ENCODE results near the gene FERMT1. TPM values are rescaled to one million over a fixed set of nuclear protein-coding genes. Genes with fewer than 3 reads are reported as not detected.
"Not testable (repeated sequence)": the region's sequence is repeated elsewhere in the genome, so short reads cannot be mapped to it uniquely, and the experiment has no call there.

Gene FERMT1
- total RNA-seq, 1 donor from 2014 or later, result 1.4 TPM

GRCh38 chr20:6115221-6115895 lies 7.5 kb downstream of the FERMT1 start:
- intact Hi-C loops (cut with DNase I), result no loop called here
- ATAC-seq (no peak), DNase-seq (no peak)
- no peaks in the 10 kb centered on the region for H3K4me1 ChIP-seq
- H3K27me3 ChIP-seq (ENCODE audit: low read depth), result no peaks in the 10 kb centered on the region
- H3K9me3 ChIP-seq, result no peaks in the 10 kb centered on the region
- no peak overlapping the region for H3K27ac ChIP-seq
- no peak overlapping the region for H3K4me3 ChIP-seq
- TF ChIP-seq CTCF (IDR thresholded peaks at IDR 0.05), result no peak
- no peaks in the 10 kb centered on the region for H3K36me3 ChIP-seq

GRCh38 chr20:6114696-6115095 lies 8.1 kb downstream of the FERMT1 start:
- no peak for TF ChIP-seq CTCF (IDR thresholded peaks at IDR 0.05)
- DNase-seq, result no peak
- Histone ChIP-seq H3K9me3 (no peaks in the 10 kb centered on the region), H3K36me3 (no peaks in the 10 kb centered on the region), H3K27ac (no peak overlapping the region), H3K4me1 (no peaks in the 10 kb centered on the region), H3K4me3 (no peak overlapping the region), H3K27me3 (ENCODE audit: low read depth) (no peaks in the 10 kb centered on the region)
- no peak for ATAC-seq
- intact Hi-C loops (cut with DNase I), result no loop called here

GRCh38 chr20:6113951-6114350 lies 8.9 kb downstream of the FERMT1 start:
- Histone ChIP-seq H3K9me3 (no peaks in the 10 kb centered on the region), H3K27me3 (ENCODE audit: low read depth) (no peaks in the 10 kb centered on the region), H3K36me3 (no peaks in the 10 kb centered on the region), H3K27ac (no peak overlapping the region), H3K4me3 (no peak overlapping the region), H3K4me1 (no peaks in the 10 kb centered on the region)
- no peak for DNase-seq
- intact Hi-C loops (cut with DNase I), result no loop called here
- no peak for TF ChIP-seq CTCF (IDR thresholded peaks at IDR 0.05)
- ATAC-seq, result no peak

GRCh38 chr20:6112965-6113364 lies 9.9 kb downstream of the FERMT1 start:
- H3K27ac ChIP-seq; H3K27me3 ChIP-seq (ENCODE audit: low read depth); H3K36me3 ChIP-seq; ATAC-seq; DNase-seq; H3K9me3 ChIP-seq; H3K4me3 ChIP-seq; H3K4me1 ChIP-seq; intact Hi-C loops (cut with DNase I): not testable (repeated sequence)

- no peaks in the 10 kb centered on the region for H3K9me3 ChIP-seq
- ATAC-seq, result no peak
- no peaks in the 10 kb centered on the region for H3K27me3 ChIP-seq (ENCODE audit: low read depth)
- no peak overlapping the region for H3K4me3 ChIP-seq
- no peak for DNase-seq
- no peak for TF ChIP-seq CTCF (IDR thresholded peaks at IDR 0.05)
- no peaks in the 10 kb centered on the region for H3K36me3 ChIP-seq
- intact Hi-C loops (cut with DNase I), result no loop called here
- H3K4me1 ChIP-seq, result no peaks in the 10 kb centered on the region
- no peak overlapping the region for H3K27ac ChIP-seq
Measured at GRCh38 chr20:6108330-6108729, 14.5 kb downstream of the FERMT1 start.

- H3K27me3 ChIP-seq (ENCODE audit: low read depth), result no peaks in the 10 kb centered on the region
- no peaks in the 10 kb centered on the region for H3K4me1 ChIP-seq
- intact Hi-C loops (cut with DNase I), result no loop called here
- H3K27ac ChIP-seq, result no peak overlapping the region
- no peaks in the 10 kb centered on the region for H3K36me3 ChIP-seq
- no peak for DNase-seq
- no peak overlapping the region for H3K4me3 ChIP-seq
- H3K9me3 ChIP-seq, result no peaks in the 10 kb centered on the region
- TF ChIP-seq CTCF (IDR thresholded peaks at IDR 0.05), result no peak
- no peak for ATAC-seq
Measured at GRCh38 chr20:6104493-6105188, 18.2 kb downstream of the FERMT1 start.

All from lower lobe of right lung (tissue), 2 donors.